ENCODE data around the gene RABGAP1L. TPM values are rescaled to one million over a fixed set of nuclear protein-coding genes. Genes with fewer than 3 reads are reported as not detected.

The RABGAP1L gene
- total RNA-seq, 2 donors from 2014 or later = 51.4 to 124 TPM

- intact Hi-C loops (cut with DNase I) = no loop called here
- no peaks in the 10 kb centered on the region for H3K9me3 ChIP-seq
- H3K27me3 ChIP-seq = no peaks in the 10 kb centered on the region
- H3K4me1 ChIP-seq = no peaks in the 10 kb centered on the region
- ATAC-seq = no peak
- no peak overlapping the region for H3K4me3 ChIP-seq
- no peaks in the 10 kb centered on the region for H3K36me3 ChIP-seq (replicated peaks in 1 of 2; ENCODE audit: insufficient read depth in 1 of 2, low read depth in 2 of 2)
- no peak for DNase-seq
- whole genome bisulfite sequencing, 2 donors = 86 to 90% methylated on average over 5 of the region's 5 CpGs
- no peak overlapping the region for H3K27ac ChIP-seq
- no peak for TF ChIP-seq POLR2A (IDR thresholded peaks at IDR 0.05)
- no peak for TF ChIP-seq CTCF (IDR thresholded peaks at IDR 0.05)
Observed at GRCh38 chr1:174696026-174696821, 536.9 kb downstream of the RABGAP1L start.

- H3K36me3 ChIP-seq (replicated peaks in 1 of 2; ENCODE audit: insufficient read depth in 1 of 2, low read depth in 2 of 2) = no peaks in the 10 kb centered on the region
- no peak for DNase-seq
- ATAC-seq = no peak
- H3K9me3 ChIP-seq = no peaks in the 10 kb centered on the region
- 83 to 94% methylated on average over 3 of the region's 3 CpGs for WGBS, 2 donors
- no peaks in the 10 kb centered on the region for H3K27me3 ChIP-seq
- no peak overlapping the region for H3K4me3 ChIP-seq
- H3K4me1 ChIP-seq = no peaks in the 10 kb centered on the region
- intact Hi-C loops (cut with DNase I) = no loop called here
- no peak overlapping the region for H3K27ac ChIP-seq
- TF ChIP-seq CTCF (IDR thresholded peaks at IDR 0.05) (no peak), POLR2A (IDR thresholded peaks at IDR 0.05) (no peak)
Observed at GRCh38 chr1:174700314-174700713, 541.0 kb downstream of the RABGAP1L start.

GRCh38 chr1:174700775-174701174 lies 541.5 kb downstream of the RABGAP1L start:
- 88% methylated on average over 3 of the region's 3 CpGs for WGBS, 2 donors
- ATAC-seq = no peak

GRCh38 chr1:174701565-174701964 lies 542.2 kb downstream of the RABGAP1L start:
- ATAC-seq = no peak
- Histone ChIP-seq H3K36me3 (replicated peaks in 1 of 2; ENCODE audit: insufficient read depth in 1 of 2, low read depth in 2 of 2) (no peaks in the 10 kb centered on the region), H3K27me3 (no peaks in the 10 kb centered on the region), H3K27ac (no peak overlapping the region), H3K4me3 (no peak overlapping the region), H3K9me3 (no peaks in the 10 kb centered on the region), H3K4me1 (no peaks in the 10 kb centered on the region)
- no peak for DNase-seq
- intact Hi-C loops (cut with DNase I) = no loop called here
- no peak for TF ChIP-seq CTCF (IDR thresholded peaks at IDR 0.05)
- TF ChIP-seq POLR2A (IDR thresholded peaks at IDR 0.05) = no peak
- 78 to 87% methylated on average over 2 of the region's 2 CpGs for WGBS, 2 donors

More at GRCh38 chr1:174700775-174701174, 541.5 kb downstream of the RABGAP1L start:
- TF ChIP-seq POLR2A (IDR thresholded peaks at IDR 0.05) = no peak
- no peak for TF ChIP-seq CTCF (IDR thresholded peaks at IDR 0.05)
- no peaks in the 10 kb centered on the region for H3K4me1 ChIP-seq
- no peak overlapping the region for H3K27ac ChIP-seq
- no peaks in the 10 kb centered on the region for H3K9me3 ChIP-seq
- intact Hi-C loops (cut with DNase I) = no loop called here
- H3K27me3 ChIP-seq = no peaks in the 10 kb centered on the region
- H3K36me3 ChIP-seq (replicated peaks in 1 of 2; ENCODE audit: insufficient read depth in 1 of 2, low read depth in 2 of 2) = no peaks in the 10 kb centered on the region
- no peak for DNase-seq
- no peak overlapping the region for H3K4me3 ChIP-seq

GRCh38 chr1:174702011-174702410 lies 542.7 kb downstream of the RABGAP1L start:
- DNase-seq = no peak
- Histone ChIP-seq H3K4me3 (no peak overlapping the region), H3K4me1 (no peaks in the 10 kb centered on the region), H3K27ac (no peak overlapping the region), H3K27me3 (no peaks in the 10 kb centered on the region), H3K36me3 (replicated peaks in 1 of 2; ENCODE audit: insufficient read depth in 1 of 2, low read depth in 2 of 2) (no peaks in the 10 kb centered on the region), H3K9me3 (no peaks in the 10 kb centered on the region)
- intact Hi-C loops (cut with DNase I) = no loop called here
- WGBS, 2 donors = 87 to 92% methylated on average over 2 of the region's 2 CpGs
- ATAC-seq = no peak
- TF ChIP-seq CTCF (IDR thresholded peaks at IDR 0.05) = no peak

Data from body of pancreas (tissue), 4 donors.